Breast epithelium (tissue), 4 donors: ENCODE results near the gene DNM3. TPM values are rescaled to one million over a fixed set of nuclear protein-coding genes. Genes with fewer than 3 reads are reported as not detected.

ENCODE experiments used
- DNase-seq, 2 donors: peaks; one replicate each; pipeline ENCODE4 v3.0.0-alpha.2; 2019; ENCODE audit warnings: low spot score in 2 of 2
- H3K27ac ChIP-seq, 2 donors: fragments of 200-600 bp; sonication (generic) in 1 of 2; one replicate each; pipeline ENCODE4 v1.5.1; 2016 to 2019; ENCODE audit warnings: mild to moderate bottlenecking in 1 of 2
- H3K27me3 ChIP-seq, 2 donors: fragments of 200-600 bp; sonication (generic) in 1 of 2; one replicate each; pipeline versions ENCODE4 v1.5.1 to v1.6.0; 2017 to 2019; ENCODE audit warnings: control low read depth in 1 of 2, mild to moderate bottlenecking in 1 of 2
- H3K36me3 ChIP-seq: fragments of 200-600 bp; one replicate; pipeline ENCODE4 v1.5.1; 2019
- H3K4me1 ChIP-seq, 2 donors: fragments of 200-600 bp; sonication (generic); one replicate each; pipeline ENCODE4 v1.5.1; 2016 to 2019; ENCODE audit warnings: control low read depth in 1 of 2
- H3K4me3 ChIP-seq, 3 donors: fragments of 200-600 bp; sonication (generic); 1 replicate in 2 of 3; 2 replicates in 1 of 3; pipeline ENCODE4 v1.5.1; 2016 to 2019; ENCODE audit warnings: mild to moderate bottlenecking in 3 of 3, moderate library complexity in 2 of 3
- H3K9me3 ChIP-seq, 2 donors: fragments of 200-600 bp; sonication (generic) in 1 of 2; one replicate each; pipeline ENCODE4 v1.5.1; 2016 to 2019; ENCODE audit warnings: control low read depth in 1 of 2
- POLR2A ChIP-seq: fragments of 450-650 bp; IDR thresholded peaks from one replicate; pipeline ENCODE4 v1.6.1; 2016; ENCODE audit warnings: antibody characterized with exemption, mild to moderate bottlenecking, moderate library complexity
- POLR2AphosphoS5 ChIP-seq, 3 donors: sonication (generic); formaldehyde crosslinking; IDR thresholded peaks; one replicate each; pipeline ENCODE4 v1.6.1; 2017; ENCODE audit warnings: antibody characterized with exemption in 3 of 3
- intact Hi-C: fragments of 100-400 bp; cut with DNase I; formaldehyde crosslinking; loops from one replicate; pipeline ENCODE4 v1.15.1; 2023; ENCODE audit warnings: low total_unique reads
- total RNA-seq, 3 donors: library from RNA; depleted of rRNA; stranded (reverse); fragments of >200 nt; gene quantifications; one replicate each; pipeline ENCODE4 v1.1.0, GENCODE V29; 2016
- TF ChIP-seq, protein P1 (sequence below), 3 donors: fragments of 450-650 bp; IDR thresholded peaks; one replicate each; pipeline ENCODE4 v1.5.1; 2016 to 2017; ENCODE audit warnings: antibody characterized with exemption in 3 of 3, mild to moderate bottlenecking in 3 of 3, moderate library complexity in 3 of 3

The DNM3 gene
- total RNA-seq, 3 donors from 2014 or later: 5.1 to 7.5 (median 6.6) TPM

DNA sequence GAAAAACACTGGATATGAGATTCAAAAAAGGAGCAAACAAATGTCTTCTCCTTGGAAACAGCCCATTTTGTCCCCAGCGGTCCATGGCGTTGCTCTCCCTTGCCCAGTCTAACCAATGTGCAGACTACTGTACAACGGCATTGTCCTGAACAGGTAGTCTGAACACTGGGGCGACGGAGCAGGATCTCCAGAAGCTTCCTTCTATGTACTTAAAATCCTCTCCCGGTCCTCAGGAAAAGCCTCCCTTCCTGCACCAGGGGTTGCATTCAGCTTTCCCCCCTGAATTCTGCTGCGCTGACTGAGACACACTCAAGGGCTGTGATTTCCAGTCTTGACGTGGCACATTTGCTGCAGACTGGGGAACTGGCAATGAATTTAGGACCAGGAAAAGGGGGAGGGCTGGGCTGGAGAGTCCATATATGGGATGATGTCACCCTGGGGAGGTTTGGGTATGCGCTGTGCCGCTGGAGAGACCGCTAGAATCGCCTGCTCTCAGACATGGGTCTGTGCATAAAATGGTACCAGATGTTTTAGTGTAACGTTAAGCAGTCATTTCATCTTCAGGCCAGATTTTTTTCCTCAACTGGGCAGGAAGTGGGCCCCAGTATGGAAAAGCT, 303.3 kb downstream of the DNM3 start:
- intact Hi-C loops: loop anchor here (5.0 kb wide), 1 partner anchor 1223 kb away; no protein-coding TSS in a partner anchor
- no peaks in the 10 kb centered on the region for H3K9me3 ChIP-seq
- no peaks in the 10 kb centered on the region for H3K36me3 ChIP-seq
- H3K27me3 ChIP-seq: no peaks in the 10 kb centered on the region
- TF ChIP-seq POLR2A (peak; percentile 31), POLR2AphosphoS5 (IDR thresholded peaks at IDR 0.05) (peak; percentile 65 to 84 (median 70))
- TF ChIP-seq, protein P1, sequence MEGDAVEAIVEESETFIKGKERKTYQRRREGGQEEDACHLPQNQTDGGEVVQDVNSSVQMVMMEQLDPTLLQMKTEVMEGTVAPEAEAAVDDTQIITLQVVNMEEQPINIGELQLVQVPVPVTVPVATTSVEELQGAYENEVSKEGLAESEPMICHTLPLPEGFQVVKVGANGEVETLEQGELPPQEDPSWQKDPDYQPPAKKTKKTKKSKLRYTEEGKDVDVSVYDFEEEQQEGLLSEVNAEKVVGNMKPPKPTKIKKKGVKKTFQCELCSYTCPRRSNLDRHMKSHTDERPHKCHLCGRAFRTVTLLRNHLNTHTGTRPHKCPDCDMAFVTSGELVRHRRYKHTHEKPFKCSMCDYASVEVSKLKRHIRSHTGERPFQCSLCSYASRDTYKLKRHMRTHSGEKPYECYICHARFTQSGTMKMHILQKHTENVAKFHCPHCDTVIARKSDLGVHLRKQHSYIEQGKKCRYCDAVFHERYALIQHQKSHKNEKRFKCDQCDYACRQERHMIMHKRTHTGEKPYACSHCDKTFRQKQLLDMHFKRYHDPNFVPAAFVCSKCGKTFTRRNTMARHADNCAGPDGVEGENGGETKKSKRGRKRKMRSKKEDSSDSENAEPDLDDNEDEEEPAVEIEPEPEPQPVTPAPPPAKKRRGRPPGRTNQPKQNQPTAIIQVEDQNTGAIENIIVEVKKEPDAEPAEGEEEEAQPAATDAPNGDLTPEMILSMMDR (IDR thresholded peaks at IDR 0.05): no peak
- H3K4me3 ChIP-seq: peak overlapping the region; percentile 49 to 69 (median 57)
- DNase-seq: peak in 1 of 2 donors; percentile 39
- H3K4me1 ChIP-seq: no peaks in the 10 kb centered on the region
- H3K27ac ChIP-seq: peak overlapping the region; percentile 70 to 90

DNA sequence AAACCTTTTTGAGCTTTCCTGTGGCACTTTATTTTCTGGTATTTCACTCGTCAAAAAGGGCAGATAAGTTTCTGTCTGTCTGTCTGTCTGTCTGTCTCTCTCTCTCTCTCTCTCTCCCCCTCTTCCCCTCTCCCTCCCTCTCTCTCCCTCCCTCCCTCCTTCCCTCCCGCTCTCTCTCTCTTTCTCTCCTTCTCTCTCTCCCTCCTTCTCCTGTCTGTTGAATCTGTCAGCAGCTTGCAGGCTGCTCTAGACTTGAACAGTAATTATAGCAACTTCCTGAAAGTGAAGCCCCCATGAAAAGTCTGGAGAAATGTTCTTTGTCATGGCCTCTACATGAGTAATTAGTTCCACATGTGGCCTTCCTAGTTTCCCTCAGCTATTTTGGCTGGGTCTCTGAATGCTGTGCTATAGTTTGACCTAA, 303.9 kb downstream of the DNM3 start:
- intact Hi-C loops: loop anchor here (5.0 kb wide), 1 partner anchor 1222 kb away; no protein-coding TSS in a partner anchor

DNA sequence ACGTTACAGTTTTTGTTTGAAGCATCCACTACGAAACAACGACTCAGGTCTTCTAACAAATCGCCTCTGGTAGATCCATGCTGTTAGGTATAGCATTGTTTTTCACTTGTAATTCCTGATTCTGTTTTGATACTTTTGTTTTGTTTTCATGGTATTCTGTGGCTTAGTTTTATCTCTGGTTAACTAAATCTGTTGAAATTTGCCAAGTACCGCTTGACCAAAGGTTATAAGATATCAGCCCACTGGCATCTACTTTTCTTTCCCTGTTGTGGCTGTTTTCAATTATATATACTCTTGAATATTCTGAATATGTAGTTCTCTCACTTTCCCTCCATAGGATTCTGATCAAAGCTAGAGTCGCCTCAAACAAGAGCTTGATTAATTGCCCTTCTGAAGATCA, 304.4 kb downstream of the DNM3 start:
- TF ChIP-seq POLR2AphosphoS5 (IDR thresholded peaks at IDR 0.05): no peak
- TF ChIP-seq, protein P1 (IDR thresholded peaks at IDR 0.05): no peak
- no peak for TF ChIP-seq POLR2A
- no peaks in the 10 kb centered on the region for H3K27me3 ChIP-seq
- no peaks in the 10 kb centered on the region for H3K4me1 ChIP-seq
- H3K36me3 ChIP-seq: no peaks in the 10 kb centered on the region
- no peaks in the 10 kb centered on the region for H3K9me3 ChIP-seq
- peak overlapping the region; percentile 49 to 69 (median 57) for H3K4me3 ChIP-seq
- no peak for DNase-seq
- intact Hi-C loops: loop anchor here (5.0 kb wide), 1 partner anchor 1222 kb away; no protein-coding TSS in a partner anchor
- peak overlapping the region; percentile 70 to 90 for H3K27ac ChIP-seq

More for the DNA sequence above, 303.9 kb downstream of the DNM3 start:
- Histone ChIP-seq H3K27ac (peak overlapping the region; percentile 70 to 90), H3K4me3 (peak overlapping the region; percentile 49 to 69 (median 57)), H3K27me3 (no peaks in the 10 kb centered on the region), H3K4me1 (no peaks in the 10 kb centered on the region), H3K9me3 (no peaks in the 10 kb centered on the region), H3K36me3 (no peaks in the 10 kb centered on the region)
- TF ChIP-seq, protein P1 (IDR thresholded peaks at IDR 0.05): no peak
- TF ChIP-seq POLR2AphosphoS5 (IDR thresholded peaks at IDR 0.05) (no peak), POLR2A (no peak)
- no peak for DNase-seq

DNA sequence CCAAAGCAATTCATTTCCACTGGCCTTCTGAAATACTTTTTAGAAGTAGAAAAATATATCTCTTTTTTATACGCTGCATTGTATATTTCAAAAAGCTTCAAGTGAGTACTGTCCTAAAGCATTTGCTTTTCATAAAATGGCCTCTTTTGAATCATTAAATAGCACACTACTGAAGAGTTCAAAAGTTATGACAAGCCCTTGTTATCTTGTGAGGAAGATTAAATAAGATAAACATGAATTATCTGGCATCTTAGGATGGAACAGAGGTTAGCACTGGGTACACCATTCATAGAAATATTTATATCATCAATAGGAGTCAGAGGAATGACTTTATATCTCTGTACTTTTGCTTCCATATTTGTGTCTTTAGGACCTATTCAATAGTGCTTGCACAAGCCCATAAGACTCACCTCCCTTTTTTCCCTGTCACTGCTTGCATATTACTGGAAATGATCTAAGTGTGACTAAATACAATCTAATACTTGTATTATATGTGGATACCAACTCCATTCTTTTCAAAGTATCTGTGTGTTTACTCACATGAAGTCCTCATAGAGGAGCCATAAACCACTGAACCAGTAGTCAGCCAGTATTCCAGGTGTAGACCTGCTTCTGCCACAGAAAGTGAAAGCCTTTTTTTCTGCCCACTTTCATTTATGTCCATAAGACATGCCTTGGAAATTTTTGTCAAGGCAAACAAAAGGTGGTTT, 305.0 kb downstream of the DNM3 start:
- intact Hi-C loops: loop anchor here (5.0 kb wide), 1 partner anchor 1221 kb away; no protein-coding TSS in a partner anchor
- Histone ChIP-seq H3K27me3 (no peaks in the 10 kb centered on the region), H3K4me1 (no peaks in the 10 kb centered on the region), H3K9me3 (no peaks in the 10 kb centered on the region), H3K4me3 (no peak overlapping the region), H3K36me3 (no peaks in the 10 kb centered on the region), H3K27ac (peak overlapping the region; percentile 70 to 90)
- TF ChIP-seq POLR2A: no peak
- TF ChIP-seq POLR2AphosphoS5 (IDR thresholded peaks at IDR 0.05): no peak
- TF ChIP-seq, protein P1 (IDR thresholded peaks at IDR 0.05): no peak
- DNase-seq: no peak

DNA sequence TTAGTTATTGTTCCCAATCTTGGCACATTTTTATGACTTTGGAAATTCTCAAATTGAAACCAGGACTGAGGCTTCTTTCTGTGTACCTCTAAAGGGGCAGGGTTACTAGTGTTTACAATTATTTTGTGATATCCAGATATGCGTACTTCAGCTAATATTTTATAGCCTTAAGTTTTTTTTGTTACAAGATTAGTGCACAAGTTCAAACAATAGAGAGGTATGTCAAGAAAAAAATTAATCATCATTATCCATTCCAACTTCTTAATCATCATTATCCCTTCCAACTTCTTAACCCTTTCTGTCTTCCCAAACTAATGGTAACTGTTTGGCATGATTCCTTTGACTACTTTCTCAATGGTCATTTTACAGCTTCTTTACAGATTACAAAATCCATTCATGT, 306.2 kb downstream of the DNM3 start:
- TF ChIP-seq POLR2AphosphoS5 (IDR thresholded peaks at IDR 0.05) (no peak), POLR2A (no peak)
- TF ChIP-seq, protein P1 (IDR thresholded peaks at IDR 0.05): no peak
- no peaks in the 10 kb centered on the region for H3K36me3 ChIP-seq
- no peak for DNase-seq
- no peaks in the 10 kb centered on the region for H3K9me3 ChIP-seq
- H3K27me3 ChIP-seq: no peaks in the 10 kb centered on the region
- no peaks in the 10 kb centered on the region for H3K4me1 ChIP-seq
- intact Hi-C loops: loop anchor here (5.0 kb wide), 1 partner anchor 1220 kb away; no protein-coding TSS in a partner anchor
- peak overlapping the region in 1 of 2 donors; percentile 90 for H3K27ac ChIP-seq
- H3K4me3 ChIP-seq: no peak overlapping the region
